GM19239 (cell line): ENCODE measurements around the gene GRIK5.
"Not testable (repeated sequence)": the region's sequence is repeated elsewhere in the genome, so short reads cannot be mapped to it uniquely, and the experiment has no call there.

Experiments used
- DNase-seq: peaks from one replicate; pipeline ENCODE4 v3.0.0; 2011; ENCODE audit warnings: low spot score; ENCODE audit not compliant: insufficient read length
- FAIRE-seq: peaks from 2 replicates; lab custom pipeline; 2011; peaks lifted over from hg19 to GRCh38; lab: Jason Lieb, UNC

The GRIK5 gene

DNA sequence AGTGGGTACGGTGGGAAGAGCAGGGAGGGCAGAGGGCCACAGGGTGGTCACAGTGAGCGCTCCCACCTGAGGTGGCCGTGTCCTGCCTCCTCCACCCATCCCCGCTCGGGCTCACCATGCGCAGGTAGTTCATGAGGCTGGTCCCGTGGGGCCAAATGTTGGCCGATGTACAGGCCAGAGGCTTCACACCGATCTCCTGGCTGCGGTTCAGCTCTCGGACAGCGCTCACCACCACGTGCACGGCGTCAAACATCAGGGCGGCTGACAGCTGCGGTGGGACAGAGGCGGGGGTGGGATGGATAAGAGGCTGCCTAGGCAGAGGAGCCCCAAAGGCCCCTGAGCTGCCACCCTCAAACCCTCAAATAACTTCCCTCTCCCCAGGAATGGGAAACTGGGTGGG lies 15.8 kb downstream of the GRIK5 start:
- no peak for FAIRE-seq
- no peak for DNase-seq

- FAIRE-seq = no peak
- DNase-seq = no peak
These were observed 16.7 kb downstream of the GRIK5 start for GRCh38 chr19:42053037-42053935.

GRCh38 chr19:42052241-42052863 lies 17.7 kb downstream of the GRIK5 start:
- DNase-seq (no peak), FAIRE-seq (no peak)

DNA sequence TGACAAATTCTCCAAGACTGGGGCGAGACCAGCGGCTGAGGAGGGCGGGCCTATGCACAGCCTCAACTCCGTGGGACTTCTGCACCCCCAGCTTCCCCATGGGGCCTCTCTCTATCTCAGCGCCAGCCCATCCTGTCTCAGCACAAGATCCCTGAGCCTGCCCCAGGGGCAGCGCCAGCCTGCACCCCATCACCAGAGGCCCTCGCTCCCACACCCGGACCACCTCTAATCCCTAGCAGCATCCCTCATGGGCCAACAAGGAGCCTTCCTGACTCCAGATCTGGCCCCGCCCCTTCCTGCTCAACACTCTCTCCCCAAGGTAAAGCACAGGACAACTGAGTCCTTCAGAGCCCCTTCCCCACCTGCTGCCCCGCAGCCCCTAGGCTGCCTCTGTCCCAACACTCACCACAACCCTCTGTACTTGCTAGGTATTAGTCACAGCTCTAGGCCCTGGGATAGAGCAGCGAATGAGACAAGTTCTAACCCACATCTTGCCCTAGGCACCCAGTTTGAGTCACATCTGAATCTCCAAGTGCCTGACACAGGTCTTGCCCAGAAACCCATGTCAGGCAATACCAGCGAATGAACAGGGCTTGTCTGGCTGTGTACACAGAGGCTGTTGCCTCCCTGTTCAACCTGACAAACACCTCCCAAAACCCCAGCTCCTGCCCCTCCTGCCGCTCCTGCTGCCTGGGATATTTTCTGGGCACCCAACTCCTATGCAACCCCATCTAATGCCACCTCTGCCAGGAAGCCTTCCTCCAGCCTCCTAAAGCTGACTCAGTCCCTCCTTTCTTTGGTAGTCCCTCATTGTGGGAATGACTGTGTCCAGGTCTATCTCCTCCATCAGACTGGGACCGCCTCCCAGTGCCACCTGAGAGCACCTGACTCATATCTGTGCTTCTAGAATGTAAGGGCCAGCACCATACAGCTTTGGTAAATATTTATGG lies 18.6 kb downstream of the GRIK5 start:
- no peak for DNase-seq
- no peak for FAIRE-seq

- FAIRE-seq (no peak), DNase-seq (no peak)
These were observed 21.0 kb downstream of the GRIK5 start for GRCh38 chr19:42048992-42049391.

DNA sequence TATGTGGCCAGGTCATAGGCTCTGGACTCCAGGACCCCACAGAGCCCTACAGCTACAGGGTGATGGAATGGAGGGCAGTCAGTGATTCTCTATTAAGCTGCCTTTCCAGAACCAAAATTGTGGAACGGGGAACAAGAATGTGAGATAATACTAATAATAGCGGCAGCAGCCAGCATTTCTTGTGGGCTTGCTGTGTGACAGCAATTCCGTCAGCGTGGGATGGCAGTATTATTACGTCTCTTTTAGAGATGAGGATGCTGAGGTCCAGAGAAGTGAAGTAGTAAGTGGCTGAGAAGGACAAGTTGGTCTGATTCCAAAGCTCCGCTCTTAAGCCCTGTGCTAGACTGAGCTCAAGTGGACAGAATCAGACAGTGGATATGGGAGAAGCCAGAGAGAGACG lies 24.4 kb downstream of the GRIK5 start:
- no peak for FAIRE-seq
- no peak for DNase-seq

- no peak for FAIRE-seq
- no peak for DNase-seq
These were observed 27.4 kb downstream of the GRIK5 start for GRCh38 chr19:42042455-42043170.

DNA sequence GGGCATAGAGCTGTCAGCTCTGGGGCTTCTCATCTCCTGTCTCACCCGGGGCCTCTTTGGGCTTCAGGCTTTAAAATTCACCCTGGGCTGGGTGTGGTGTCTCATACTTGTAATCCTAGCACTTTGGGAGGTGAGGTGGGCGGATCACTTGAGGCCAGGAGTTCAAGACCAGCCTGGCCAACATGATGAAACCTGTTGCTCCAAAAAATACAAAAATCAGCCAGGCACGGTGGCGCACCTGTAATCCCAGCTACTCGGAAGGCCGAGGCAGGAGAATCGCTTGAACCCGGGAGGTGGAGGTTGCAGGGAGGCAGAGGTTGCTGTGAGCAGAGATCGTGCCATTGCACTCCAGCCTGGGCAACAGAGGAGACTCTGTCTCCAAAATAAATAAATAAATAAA lies 29.5 kb downstream of the GRIK5 start:
- FAIRE-seq, DNase-seq: not testable (repeated sequence)

GRCh38 chr19:42040031-42040430 lies 30.0 kb downstream of the GRIK5 start:
- no peak for FAIRE-seq
- DNase-seq = no peak

DNA sequence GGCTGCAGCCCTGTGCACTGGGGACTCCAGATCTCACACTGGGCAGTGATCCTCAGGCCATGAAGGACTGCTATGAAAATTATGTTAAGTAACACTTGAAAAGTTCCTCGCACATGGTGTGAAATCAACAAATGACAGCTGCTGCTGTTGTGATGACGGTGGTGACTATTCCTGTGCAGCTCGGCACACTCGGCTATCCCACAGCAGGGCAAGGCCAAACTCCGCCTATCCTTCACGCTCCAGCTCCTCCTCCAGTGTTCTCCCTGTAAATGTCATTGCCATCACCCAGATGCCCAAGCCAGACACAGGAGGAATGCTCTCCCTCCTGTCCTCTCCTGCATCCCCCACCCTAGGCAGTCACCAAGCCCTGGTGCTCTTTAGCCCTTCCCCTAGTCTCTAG lies 31.3 kb downstream of the GRIK5 start:
- DNase-seq = no peak
- FAIRE-seq = no peak

- DNase-seq (no peak), FAIRE-seq (no peak)
These were observed 32.4 kb downstream of the GRIK5 start for GRCh38 chr19:42037649-42038048.

GRCh38 chr19:42034640-42035391 lies 35.2 kb downstream of the GRIK5 start:
- DNase-seq = peak; percentile 73
- FAIRE-seq = peak; percentile 91

GRCh38 chr19:42033413-42033812 lies 36.6 kb downstream of the GRIK5 start:
- DNase-seq (no peak), FAIRE-seq (no peak)

DNA sequence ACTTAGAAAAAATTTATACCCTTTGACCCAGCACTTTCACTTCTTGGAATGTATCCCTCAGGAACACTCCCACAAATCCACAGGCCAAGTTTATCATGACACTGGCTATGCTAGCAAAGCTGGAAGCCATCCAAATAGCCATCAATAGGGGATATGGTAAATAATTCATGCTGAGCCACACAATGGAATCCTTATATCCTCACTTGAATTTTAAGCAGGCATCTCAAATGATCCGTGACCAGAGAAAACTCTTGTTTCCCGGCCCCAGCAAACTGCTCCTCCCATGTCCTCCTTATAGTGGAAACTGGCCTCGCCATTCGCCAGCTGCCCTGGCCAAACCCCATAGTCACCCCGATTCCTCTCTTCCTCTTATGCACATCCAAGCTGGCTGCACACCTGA lies 37.6 kb downstream of the GRIK5 start:
- no peak for FAIRE-seq
- no peak for DNase-seq

GRCh38 chr19:42030645-42031440 lies 39.2 kb downstream of the GRIK5 start:
- FAIRE-seq = no peak
- no peak for DNase-seq

GRCh38 chr19:42028304-42029216 lies 41.4 kb downstream of the GRIK5 start:
- FAIRE-seq (peak; percentile 33), DNase-seq (no peak)

DNA sequence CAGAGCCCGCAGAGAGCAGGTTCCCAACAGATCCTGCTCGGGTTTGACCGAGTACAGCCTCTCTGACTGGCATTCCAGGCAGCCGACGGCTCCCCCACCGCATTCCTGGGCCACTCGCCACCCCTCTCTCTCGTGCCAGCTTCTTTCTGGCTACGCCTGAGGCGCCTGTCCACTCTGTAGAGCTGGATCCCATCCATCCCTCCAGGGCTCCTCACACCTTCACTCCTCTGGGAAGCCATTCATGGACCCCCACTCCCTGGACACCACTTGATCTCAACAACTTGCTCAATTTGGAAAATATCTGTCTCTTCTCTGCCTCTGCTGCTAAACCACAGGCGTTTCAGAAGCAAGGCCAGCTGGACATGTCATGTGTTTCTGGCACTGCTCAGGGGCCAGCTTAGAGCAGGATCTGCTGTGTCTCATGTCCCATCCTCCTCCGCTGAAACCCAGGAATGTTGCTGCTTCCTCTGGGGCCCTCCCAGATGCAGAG lies 45.3 kb downstream of the GRIK5 start:
- FAIRE-seq (no peak), DNase-seq (no peak)
